DMS153 (cell line): ENCODE results near the gene GARNL3.

Experiments
- DNase-seq: peaks from one replicate; lab custom pipeline; 2025; lab: John Stamatoyannopoulos, UW

Gene GARNL3

DNA sequence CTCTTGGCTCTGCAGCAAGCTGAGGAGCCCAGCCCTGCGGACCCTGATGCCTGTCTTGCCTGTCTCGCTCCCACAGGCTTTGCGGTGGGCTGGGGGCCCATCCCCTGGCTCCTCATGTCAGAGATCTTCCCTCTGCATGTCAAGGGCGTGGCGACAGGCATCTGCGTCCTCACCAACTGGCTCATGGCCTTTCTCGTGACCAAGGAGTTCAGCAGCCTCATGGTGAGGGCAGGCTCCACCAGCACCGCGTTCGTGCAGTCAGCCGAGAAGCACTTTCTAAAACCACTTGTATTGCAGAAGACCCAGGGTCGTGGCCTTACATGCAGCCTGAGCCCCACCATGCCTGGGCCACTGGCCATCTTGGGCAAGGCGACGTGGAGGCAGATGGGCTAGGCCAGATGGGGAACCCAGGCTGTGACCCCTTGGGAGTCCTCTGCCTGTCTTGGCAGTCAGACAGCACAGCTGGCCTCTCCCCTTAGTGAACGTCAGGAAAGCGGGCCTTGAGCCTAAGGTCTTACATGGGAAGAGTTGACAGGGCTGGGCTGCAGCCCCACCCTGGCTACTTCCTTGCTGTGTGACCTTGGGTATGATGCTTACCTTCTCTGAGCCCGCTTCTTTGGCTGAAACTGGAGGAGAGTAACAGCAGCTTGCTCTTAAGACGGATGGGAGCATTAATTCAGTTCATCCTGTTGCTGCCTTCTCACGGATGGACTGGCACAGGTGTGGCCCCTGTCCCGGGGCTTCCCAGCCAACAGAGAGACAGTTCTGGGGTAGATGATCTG, 141.0 kb downstream of the GARNL3 start:
- DNase-seq, result no peak

- no peak for DNase-seq
Measured at GRCh38 chr9:127406799-127407491, 142.4 kb downstream of the GARNL3 start.

DNA sequence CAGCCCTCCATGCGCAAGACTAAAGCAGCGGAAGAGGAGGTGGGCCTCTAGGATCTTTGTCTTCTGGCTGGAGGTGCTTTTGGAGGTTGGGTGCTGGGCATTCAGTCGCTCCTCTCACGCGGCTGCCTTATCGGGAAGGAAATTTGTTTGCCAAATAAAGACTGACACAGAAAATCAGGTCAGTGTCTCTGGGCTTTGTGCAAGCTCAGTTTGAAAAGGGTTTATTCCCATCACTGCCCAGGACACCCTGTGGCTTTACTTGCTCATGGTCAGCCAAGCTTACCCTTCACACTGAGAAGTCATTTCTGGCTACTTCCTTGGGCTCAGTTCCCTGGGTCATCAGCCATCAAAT, 142.9 kb downstream of the GARNL3 start:
- no peak for DNase-seq

DNA sequence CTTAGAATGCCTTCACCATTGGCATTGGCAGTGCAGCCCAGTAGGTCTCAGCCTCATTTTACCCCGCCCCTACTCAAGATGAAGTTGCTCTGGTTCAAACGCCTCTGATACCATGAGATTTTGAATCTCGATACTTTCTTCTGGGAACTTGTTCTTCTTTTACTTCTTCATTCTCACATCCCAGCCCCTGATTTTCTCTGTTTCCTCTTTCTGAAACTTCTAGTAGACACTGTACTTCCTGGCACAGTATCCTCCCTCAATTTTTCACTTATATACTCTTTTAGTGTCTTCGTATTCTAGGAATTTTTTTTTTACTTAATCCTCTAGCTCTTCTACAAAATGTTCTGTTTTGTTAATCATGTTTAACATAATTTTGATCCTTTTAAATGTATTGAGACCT, 146.5 kb downstream of the GARNL3 start:
- no peak for DNase-seq

DNA sequence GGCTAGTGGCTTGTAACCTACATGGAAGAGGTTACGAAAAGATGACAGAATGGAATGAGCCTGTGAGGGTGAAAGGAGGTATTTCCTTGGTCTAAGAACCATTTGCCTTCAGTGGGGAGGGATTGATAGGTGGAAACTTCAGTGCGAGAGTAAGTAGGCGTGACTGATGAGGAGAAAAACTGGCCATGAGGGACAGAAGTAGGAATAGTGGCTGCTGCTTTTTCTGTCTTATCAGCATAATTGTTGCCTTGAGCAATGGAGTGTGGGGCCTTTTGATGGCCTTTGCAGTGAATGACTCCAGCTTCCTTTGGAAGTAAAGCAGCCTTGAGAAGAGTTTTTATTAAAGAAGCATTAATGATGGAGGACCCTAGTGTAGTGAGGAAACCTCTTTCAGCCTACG, 150.6 kb downstream of the GARNL3 start:
- DNase-seq, result no peak

- DNase-seq, result no peak
Measured at GRCh38 chr9:127415657-127416056, 151.1 kb downstream of the GARNL3 start.

DNA sequence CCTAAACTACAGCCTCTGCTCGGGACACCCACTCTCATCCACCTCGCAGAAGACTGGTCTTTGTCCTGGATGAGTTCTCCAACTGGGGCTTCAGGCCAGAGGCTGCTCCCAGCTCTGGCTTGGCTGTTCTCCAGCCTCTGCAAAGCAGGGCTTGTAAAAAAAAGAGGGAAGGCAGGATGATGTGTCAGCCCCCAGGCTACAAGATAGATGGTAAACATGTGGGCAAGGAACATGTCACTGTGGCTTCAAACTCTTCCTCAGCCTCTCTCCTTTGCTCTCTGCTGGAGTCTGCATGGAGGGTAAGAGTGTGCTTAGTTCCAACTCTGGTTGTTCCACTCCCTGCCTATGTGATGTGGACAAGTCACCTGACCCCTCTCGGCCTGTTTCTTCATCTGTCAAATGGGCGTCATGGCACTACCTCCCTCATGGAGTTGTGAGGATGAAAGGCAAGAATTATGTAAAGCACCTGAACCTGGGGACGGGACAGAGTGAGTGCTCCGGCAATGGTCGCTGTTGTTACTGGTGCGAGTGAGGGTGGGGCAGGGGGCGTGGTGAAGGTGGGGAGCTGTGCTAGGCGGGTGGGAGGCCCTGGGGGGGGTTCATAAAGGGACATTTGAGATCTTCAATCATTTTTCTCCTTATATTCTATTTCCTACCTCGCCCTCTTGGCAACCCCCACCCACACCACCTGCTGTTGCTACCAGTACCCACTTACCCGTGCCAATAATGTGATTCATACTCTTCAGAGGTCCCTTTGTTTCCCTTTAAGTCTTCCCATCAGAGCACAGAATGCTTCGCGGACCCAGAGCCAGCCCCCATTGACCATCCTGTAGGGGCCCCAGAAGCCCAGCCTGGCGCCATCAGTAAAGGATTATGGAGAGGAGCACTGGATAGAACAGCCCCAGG, 152.8 kb downstream of the GARNL3 start:
- no peak for DNase-seq

DNA sequence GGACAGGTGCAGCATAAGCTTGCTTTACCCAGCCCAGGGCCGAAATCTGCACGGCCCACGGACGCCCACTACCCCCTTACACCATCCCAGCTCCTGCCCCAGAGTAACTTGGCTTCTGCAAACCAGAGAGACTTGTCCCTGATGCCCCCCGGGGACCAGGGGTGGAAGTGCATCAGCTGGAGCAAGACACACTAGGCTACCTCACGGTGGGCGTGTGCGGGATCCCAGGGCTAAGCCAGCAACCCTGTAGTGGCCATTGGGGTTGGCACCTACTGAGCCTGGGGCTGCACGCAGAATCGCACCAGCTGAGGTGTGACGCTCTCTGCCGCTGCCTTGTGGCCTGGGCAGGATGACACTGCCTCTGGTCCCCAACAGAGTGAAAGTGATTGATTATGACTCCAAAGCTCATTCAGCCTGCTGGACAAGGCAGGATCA, 153.5 kb downstream of the GARNL3 start:
- no peak for DNase-seq

GRCh38 chr9:127419348-127419747, 154.8 kb downstream of the GARNL3 start:
- no peak for DNase-seq

DNA sequence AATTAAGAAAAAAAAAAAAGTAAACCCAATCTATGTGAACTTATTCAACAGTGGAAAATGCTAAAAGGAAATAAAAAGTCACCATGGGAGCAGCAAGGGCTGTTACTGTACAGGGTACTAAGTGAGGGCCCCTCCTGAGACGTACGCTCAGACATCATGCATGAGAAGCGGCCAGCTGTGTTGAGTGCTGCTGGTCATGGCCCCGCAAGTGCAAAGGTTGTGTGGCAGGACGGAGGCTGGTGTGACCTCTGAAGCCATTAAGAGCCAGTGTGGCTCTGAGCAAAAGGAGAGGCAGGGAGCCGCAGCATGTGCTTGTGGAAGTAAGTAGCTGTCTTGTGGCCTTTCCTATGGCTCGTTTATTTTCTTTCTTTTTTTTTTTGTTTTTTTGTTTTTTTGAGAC, 156.5 kb downstream of the GARNL3 start:
- no peak for DNase-seq

- no peak for DNase-seq
Measured at GRCh38 chr9:127422133-127422782, 157.7 kb downstream of the GARNL3 start.

DNA sequence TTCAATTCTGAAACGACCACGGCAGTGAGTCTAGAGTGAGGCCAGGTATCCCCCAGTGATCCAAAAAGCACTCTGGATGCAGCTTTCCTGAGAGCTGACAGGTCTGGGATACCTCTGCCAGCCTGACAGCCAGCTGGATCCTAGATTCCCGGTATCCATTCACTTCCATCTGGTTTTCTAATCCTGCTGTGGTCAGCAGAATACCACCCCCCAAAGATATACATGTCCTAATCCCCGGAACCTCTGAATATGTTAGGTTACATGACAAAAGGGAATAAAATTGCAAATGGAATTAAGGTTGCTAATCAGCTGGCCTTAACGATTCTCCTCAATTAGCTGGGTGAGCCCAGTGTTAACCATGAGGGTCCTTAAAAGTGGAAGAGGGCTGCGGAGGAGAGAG, 158.2 kb downstream of the GARNL3 start:
- no peak for DNase-seq

DNA sequence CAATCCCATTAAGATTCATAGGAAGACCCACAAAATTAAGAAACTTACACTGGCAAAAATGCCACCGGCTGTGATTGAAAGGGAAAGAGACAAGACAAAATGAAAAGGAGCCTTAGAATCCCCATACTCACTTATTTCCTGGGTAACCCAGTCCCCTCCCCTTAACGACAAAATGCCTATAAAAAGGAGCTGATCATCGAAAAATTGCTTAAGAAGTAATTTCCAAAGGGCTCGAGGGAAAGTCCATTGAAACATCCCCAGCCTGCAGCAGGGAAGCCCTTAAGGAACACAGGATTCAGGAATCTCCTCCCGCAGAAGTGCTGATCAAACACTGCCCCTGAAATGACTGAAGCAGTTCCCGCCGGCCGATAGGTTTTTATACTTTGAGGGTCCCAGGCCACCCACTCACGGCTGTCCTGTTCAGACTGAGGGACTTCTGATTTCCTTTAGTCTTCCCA, 158.9 kb downstream of the GARNL3 start:
- no peak for DNase-seq

- peak; percentile 81 for DNase-seq
Measured at GRCh38 chr9:127423934-127424675, 159.5 kb downstream of the GARNL3 start, which contains the start of gene ZNF79. TSS of gene ZNF79 (plus strand) at chr9:127424382. CDS start at chr9:127424788, 406 bp downstream.

- no peak for DNase-seq
Measured at GRCh38 chr9:127424676-127424999, 160.1 kb downstream of the GARNL3 start.

DNA sequence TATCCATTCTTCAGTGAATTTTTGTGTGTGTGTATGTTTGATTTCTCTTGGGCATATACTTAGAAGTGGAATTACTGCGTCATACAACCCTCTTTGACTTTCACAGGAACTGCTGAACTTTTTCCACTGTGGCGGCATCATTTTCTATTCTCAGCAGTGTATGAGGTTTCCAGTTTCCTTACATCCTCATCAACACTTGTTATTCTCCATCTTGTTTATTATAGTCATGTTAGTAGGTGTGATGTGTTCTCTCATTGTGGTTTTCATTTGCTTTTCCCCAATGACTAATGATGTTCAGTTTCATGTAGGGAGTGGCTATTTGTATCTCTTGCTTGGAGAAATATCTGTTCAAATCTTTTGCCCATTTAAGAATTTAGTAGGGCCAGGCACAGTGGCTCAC, 162.2 kb downstream of the GARNL3 start:
- no peak for DNase-seq

- DNase-seq, result no peak
Measured at GRCh38 chr9:127428348-127428747, 163.8 kb downstream of the GARNL3 start.

DNA sequence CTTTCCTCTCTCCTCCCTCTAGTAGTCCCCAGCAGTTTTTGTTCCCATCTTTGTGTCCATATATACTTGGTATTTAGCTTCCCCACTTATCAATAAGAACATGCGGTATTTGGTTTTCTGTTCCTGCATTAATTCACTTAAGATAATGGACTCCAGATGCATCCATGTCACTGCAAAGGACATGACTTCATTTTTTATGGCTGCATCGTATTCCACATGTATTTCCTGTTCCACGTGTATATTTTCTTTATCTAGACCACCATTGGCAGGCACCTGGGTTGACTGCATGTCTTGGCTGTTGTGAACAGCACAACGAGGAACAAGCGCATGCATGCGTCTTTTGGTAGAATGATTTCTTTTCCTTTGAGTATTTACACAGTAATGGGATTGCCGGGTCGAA, 165.8 kb downstream of the GARNL3 start:
- no peak for DNase-seq

DNA sequence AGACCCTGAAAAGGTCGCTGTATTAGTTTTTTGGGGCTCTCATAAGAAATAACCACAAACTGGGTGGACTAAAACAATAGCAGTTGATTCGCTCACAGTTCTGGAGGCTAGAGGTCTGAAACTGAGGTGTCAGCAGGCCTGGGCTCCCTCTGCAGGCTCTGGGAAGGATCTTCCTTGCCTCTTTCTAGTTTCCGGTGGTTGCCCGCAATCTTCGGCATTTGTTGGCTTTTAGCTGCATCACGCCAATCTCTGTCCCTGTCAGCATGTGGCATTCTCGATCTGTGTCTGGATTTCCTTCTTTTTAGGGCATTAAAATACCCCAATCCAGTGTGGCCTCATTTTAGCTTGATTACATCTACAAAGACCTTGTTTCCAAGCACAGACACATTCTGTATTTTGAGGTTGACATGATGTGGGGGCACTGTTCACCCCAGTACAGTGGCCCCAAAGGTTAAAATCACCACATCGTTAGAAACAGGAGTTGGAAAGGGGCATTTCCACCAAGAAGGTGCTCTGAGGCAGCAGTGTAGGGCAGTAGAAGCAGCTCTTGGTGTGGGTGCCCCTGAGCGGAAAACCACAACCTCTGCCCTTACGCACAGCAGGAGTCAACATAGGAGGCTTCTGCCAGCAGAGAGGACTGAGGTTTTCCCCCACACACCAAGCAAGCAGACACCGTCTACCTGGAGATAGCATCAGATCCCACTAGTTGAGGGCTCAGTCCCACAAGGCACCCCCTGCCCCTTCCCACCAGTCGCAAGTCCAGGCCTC, 173.1 kb downstream of the GARNL3 start:
- DNase-seq, result no peak

DNA sequence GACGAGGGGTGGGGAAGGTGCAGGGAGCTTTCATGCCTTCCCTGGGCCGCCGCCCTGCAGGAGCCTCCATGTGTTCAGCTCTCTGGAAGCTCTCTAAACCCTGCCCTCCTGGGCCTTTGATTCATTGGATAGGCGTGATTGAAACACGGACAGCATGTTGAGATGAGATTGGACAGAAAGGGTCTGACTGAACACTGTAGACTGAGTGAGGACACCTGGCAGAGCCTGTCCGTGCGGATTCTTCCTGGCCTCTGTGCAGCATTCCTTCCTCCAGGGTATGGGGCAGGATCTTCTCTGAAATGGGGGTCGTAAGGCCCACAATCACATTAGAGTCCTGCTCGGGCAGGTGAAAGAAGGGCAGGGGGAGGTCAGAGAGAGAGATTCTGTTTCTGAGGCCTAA, 173.8 kb downstream of the GARNL3 start:
- DNase-seq, result no peak
